ENCODE measurements around the gene USP33. TPM values are rescaled to one million over a fixed set of nuclear protein-coding genes. Genes with fewer than 3 reads are reported as not detected.
"Not testable (repeated sequence)": the region's sequence is repeated elsewhere in the genome, so short reads cannot be mapped to it uniquely, and the experiment has no call there.

USP33 gene
- total and polyA plus RNA-seq, 9 of the 15 experiments (the other 6 are each of a cell fraction or from before 2014, with no cell fraction given), result 22.4 to 83.5 (median 44.7) TPM

DNA sequence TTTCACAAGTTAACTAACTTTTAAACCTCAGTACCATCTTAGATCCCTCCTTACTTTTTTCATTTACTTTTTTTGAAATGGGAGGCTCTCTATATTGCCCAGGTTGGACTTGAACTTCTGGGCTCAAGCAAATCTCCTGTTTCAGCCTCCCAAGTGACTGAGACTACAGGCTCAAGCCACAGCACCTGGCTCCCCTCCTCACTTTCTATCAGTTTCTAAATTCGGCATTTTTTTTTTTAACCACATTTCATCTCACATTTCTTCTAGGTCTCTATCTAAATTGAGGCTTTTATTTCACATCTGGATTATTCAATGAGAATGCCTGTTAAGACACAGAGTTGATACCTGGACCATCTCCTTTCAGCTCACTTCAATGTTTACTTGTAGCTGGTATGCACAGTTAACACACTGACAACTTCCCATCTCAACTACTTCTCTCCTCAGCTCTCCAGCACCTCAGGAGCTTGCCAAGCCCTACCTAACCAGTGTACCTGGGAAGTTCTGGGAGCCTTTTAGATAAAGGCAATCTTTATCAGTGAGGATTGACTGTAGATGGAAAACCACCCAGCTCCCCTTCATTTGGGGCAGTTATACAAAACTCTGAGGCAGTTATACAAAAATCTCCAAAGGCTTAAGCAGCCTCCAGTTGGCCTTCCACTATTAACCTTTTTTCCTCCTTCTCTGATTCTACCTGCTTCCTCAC is 3.4 kb downstream of the USP33 start (continued):
- TF ChIP-seq SRF (CRISPR knock-in tag; IDR thresholded peaks at IDR 0.05), result no peak

DNA sequence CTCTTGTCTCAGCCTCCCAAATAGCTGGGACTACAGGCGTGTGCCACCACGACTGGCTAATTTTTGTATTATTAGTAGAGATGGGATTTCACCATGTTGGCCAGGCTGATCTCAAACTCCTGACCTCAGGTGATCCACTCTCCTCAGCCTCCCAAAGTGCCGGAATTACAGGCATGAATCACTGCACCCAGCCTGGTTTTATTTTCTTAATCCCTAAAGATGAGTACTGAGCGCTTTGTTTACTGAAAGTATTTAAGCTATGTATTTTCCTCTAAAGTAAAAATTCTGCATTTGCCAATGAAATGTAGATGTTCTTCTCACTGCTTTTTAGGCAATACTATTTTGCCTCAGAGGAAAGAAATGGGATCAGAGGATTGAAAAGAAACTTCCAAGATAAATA is 10.2 kb downstream of the USP33 start:
- H3K9me3 ChIP-seq (replicated peaks; ENCODE audit: control insufficient read depth, insufficient read depth, low read depth, low read length); intact Hi-C loops (cut with micrococcal nuclease); BruUV-seq (replicated peaks); H3K4me3 ChIP-seq; H3K36me3 ChIP-seq (ENCODE audit: control insufficient read depth, insufficient read depth, low read length); H4K20me1 ChIP-seq (replicated peaks; ENCODE audit: control insufficient read depth, insufficient read depth, low read length); H3K27ac ChIP-seq (ENCODE audit: extremely low read depth, low read depth, low read length); CTCF ChIA-PET (ENCODE audit: low intra/inter-chr PET ratio); H2AFZ ChIP-seq (ENCODE audit: low read depth, low read length); H3K9me1 ChIP-seq (ENCODE audit: control insufficient read depth, insufficient read depth, low read length); H3K4me1 ChIP-seq (replicated peaks in 1 of 2; ENCODE audit: control insufficient read depth in 2 of 2, insufficient read depth in 2 of 2, low read length in 2 of 2); ATAC-seq; POLR2A ChIA-PET; DNase-seq (ENCODE audit: extremely low read depth in 1 of 4, low spot score in 3 of 4); H3K9ac ChIP-seq (ENCODE audit: insufficient read depth in 1 of 2, low read depth in 2 of 2, low read length in 2 of 2); FAIRE-seq; in situ Hi-C loops (cut with MboI); H3K4me2 ChIP-seq (ENCODE audit: insufficient read depth, low read length); H3K27me3 ChIP-seq (ENCODE audit: control insufficient read depth in 2 of 2, insufficient read depth in 2 of 2, low read length in 2 of 2): not testable (repeated sequence)
- 96% methylated on average over 4 of the region's 4 CpGs for WGBS (ENCODE audit: insufficient coverage, low coverage, missing lambda C conversion rate)
- peaks cover 76% of the 10 kb centered on the region for H3K79me2 ChIP-seq (ENCODE audit: control insufficient read depth, insufficient read depth, low read length)

DNA sequence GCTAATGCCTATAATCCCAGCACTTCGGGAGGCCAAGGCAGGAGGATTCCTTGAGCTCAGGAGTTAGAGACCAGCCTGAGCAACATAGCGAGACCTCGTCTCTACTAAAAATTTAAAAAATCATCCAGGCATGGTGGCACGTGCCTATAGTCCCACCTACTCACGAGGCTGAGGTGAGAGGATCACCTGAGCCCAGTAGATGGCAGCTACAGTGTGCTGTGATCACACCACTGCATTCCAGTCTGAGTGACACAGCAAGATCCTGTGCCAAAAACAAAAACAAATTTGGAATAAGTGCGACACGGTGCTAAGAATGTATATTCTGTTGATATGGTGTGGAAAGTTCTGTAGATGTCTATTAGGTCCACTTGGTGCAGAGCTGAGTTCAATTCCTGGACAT is 15.1 kb downstream of the USP33 start:
- Histone ChIP-seq H3K4me2 (ENCODE audit: insufficient read depth, low read length) (no peak overlapping the region), H4K20me1 (replicated peaks; ENCODE audit: control insufficient read depth, insufficient read depth, low read length) (0 out of 2 replicates have a peak, but pooled peaks cover 6% of the 10 kb centered on the region), H3K9me3 (replicated peaks; ENCODE audit: control insufficient read depth, insufficient read depth, low read depth, low read length) (no peaks in the 10 kb centered on the region), H3K27me3 (ENCODE audit: control insufficient read depth in 2 of 2, insufficient read depth in 2 of 2, low read length in 2 of 2) (no peaks in the 10 kb centered on the region), H3K9me1 (ENCODE audit: control insufficient read depth, insufficient read depth, low read length) (no peaks in the 10 kb centered on the region), H2AFZ (ENCODE audit: low read depth, low read length) (no peak overlapping the region), H3K79me2 (ENCODE audit: control insufficient read depth, insufficient read depth, low read length) (peaks cover 56% of the 10 kb centered on the region), H3K4me3 (no peak overlapping the region), H3K36me3 (ENCODE audit: control insufficient read depth, insufficient read depth, low read length) (peaks cover 13% of the 10 kb centered on the region; the same call in 2 of the 3 replicates), H3K9ac (ENCODE audit: insufficient read depth in 1 of 2, low read depth in 2 of 2, low read length in 2 of 2) (no peak overlapping the region), H3K27ac (ENCODE audit: extremely low read depth, low read depth, low read length) (no peak overlapping the region), H3K4me1 (replicated peaks in 1 of 2; ENCODE audit: control insufficient read depth in 2 of 2, insufficient read depth in 2 of 2, low read length in 2 of 2) (peaks cover 0 to 7% of the 10 kb centered on the region in 2 experiments; a peak in 2 of 5 replicates)
- in situ Hi-C loops (cut with MboI), result no loop called here
- CTCF ChIA-PET (ENCODE audit: low intra/inter-chr PET ratio), result no interaction called here
- WGBS (ENCODE audit: insufficient coverage, low coverage, missing lambda C conversion rate), result 41% methylated on average over 7 of the region's 7 CpGs
- FAIRE-seq (no peak), DNase-seq (ENCODE audit: extremely low read depth in 1 of 4, low spot score in 3 of 4) (peak in 1 of 4 experiments; percentile 18), ATAC-seq (peak; percentile 84)
- intact Hi-C loops (cut with micrococcal nuclease), result no loop called here
- no TSS peak for BruUV-seq (replicated peaks)
- POLR2A ChIA-PET, result interaction anchor here (0.6 to 2.7 kb wide), 3 partner anchors 11 to 12 kb away, joined by 4 to 10 read pairs (median 4); no protein-coding TSS in a partner anchor
- TF ChIP-seq, protein P1, sequence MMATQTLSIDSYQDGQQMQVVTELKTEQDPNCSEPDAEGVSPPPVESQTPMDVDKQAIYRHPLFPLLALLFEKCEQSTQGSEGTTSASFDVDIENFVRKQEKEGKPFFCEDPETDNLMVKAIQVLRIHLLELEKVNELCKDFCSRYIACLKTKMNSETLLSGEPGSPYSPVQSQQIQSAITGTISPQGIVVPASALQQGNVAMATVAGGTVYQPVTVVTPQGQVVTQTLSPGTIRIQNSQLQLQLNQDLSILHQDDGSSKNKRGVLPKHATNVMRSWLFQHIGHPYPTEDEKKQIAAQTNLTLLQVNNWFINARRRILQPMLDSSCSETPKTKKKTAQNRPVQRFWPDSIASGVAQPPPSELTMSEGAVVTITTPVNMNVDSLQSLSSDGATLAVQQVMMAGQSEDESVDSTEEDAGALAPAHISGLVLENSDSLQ (IDR thresholded peaks at IDR 0.05), result peak; percentile 46; the same call in 1 of the 2 replicates
- TF ChIP-seq ARNT (IDR thresholded peaks at IDR 0.05) (no peak), EP300 (IDR thresholded peaks at IDR 0.05; ENCODE audit: low read length) (no peak), BHLHE40 (IDR thresholded peaks at IDR 0.05; ENCODE audit: low read length) (peak; percentile 77), ZNF507 (tag; conservative IDR thresholded peaks at IDR 0.05) (no peak), NR1H2 (CRISPR knock-in tag; IDR thresholded peaks at IDR 0.05) (no peak)
